ENCODE measurements around the gene PRKN.

The PRKN gene

GRCh38 chr6:162711376-162711775 is 16.2 kb downstream of the PRKN start:
- no peak for DNase-seq (ENCODE audit: low read depth in 1 of 2, low spot score in 1 of 2)

DNA sequence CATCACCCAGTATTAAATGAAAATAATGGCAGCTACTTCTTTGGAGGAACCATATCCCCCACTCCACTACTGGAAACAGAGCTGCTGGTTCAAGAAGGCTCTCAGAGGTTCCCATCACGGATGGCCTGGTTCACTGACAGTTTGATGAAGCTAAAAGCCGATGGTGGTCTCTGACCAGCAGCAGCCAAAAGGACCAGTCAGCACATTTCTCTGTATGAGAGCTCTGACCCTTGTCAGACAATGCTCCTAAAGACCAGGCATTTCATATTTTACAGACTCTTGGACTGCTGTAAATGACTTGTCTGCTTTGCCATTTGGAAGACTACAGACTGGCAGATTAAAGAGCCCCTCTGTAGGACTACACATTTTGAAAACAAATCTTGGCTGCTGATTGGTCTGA is 16.6 kb downstream of the PRKN start:
- DNase-seq (ENCODE audit: low read depth in 1 of 2, low spot score in 1 of 2) = no peak

DNA sequence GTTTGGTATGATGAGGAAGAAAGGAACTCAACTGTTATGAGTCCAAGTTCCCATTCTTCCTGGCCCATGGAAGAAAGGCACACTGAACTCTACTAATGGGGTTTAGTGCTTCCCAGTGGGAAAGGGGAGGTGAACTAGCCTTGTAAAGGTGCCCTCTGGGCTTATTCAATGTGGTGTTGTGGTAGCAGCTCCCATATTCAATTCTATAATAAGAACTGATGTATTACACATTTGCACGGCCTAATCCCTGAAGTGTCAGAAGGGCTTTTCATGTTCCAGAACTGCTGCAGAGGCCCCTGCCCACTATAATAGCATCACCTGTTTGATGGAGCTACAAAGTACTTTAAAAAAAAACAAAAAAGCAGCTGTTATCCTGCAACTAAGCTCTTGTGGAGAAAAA is 17.1 kb downstream of the PRKN start:
- DNase-seq (ENCODE audit: low read depth in 1 of 2, low spot score in 1 of 2) = no peak

DNA sequence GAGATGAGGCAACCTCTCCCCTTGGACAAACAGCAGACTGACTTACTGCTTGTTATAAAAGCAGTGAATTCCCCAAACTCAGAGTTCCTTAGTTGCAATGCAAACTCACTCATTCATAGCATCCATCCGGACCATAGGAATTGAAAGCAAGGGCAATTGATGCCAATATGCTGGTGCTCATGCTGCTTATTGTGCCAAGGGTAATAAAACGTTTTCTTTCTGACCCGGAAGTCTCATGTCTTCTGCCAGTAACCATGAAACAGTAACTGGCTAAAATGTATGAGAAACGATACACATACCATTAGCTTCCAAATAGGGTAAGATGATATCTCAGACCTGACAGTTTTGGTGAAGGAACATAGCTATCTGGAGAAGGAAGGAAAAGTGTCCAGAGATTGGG is 18.1 kb downstream of the PRKN start:
- no peak for DNase-seq (ENCODE audit: low read depth in 1 of 2, low spot score in 1 of 2)

DNA sequence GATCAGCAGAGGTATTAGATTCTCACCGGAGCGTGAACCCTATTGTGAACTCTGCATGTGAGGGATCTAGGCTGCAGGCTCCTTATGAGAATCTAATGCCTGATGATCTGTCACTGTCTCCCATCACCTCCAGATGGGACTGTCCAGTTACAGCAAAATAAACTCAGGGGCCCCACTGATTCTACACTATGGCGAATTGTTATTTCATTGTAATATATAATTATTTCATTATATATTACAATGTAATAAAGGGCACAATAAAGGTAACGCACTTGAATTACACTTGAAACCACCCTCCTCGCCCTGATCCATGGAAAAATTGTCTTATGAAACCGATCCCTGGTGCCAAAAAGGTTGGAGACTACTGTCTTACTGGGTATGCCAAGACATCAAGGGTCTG is 18.6 kb downstream of the PRKN start:
- no peak for DNase-seq (ENCODE audit: low read depth in 1 of 2, low spot score in 1 of 2)

DNA sequence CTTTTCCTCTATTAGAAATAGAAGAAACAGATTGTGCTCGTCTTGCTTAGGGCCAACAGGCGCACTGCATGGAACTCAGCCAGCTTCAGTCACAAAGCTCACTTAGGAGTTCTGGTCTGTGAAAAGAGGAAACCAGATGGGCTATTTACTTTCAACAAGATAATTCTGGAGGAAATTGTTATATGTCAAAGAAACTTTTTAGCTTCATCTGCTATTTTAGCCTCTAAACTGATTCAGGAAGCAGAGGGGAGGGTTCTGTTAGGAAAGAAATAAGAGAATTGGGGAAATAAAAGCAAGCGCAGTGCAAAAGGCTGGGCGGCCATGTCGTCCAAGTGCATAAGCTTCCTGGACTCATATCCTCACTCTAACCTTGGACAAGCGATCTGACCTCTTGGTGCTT is 21.3 kb downstream of the PRKN start:
- no peak for DNase-seq (ENCODE audit: low read depth in 1 of 2, low spot score in 1 of 2)

- no peak for DNase-seq (ENCODE audit: low read depth in 1 of 2, low spot score in 1 of 2)
Measured at GRCh38 chr6:162705736-162706135, 21.8 kb downstream of the PRKN start.

DNA sequence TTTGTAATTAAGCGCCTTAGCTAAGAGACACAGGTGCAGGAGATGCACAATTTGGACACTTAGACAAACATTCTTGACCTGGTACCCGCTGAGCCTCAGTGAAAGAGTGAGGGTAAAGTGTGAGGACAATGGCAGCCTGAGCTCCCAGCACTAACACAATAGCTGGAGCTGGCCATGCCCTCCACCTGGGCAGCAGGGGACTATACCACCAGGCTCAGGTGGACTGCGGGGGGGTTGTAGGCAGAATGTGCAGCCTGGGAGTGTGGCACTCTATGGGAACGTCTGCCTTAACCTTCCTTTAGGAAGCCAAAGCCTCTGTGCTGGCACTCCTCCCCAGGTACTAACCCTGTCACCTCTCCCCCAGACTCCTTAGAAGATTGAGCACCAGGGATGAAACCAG is 23.6 kb downstream of the PRKN start:
- DNase-seq (ENCODE audit: low read depth in 1 of 2, low spot score in 1 of 2) = no peak

DNA sequence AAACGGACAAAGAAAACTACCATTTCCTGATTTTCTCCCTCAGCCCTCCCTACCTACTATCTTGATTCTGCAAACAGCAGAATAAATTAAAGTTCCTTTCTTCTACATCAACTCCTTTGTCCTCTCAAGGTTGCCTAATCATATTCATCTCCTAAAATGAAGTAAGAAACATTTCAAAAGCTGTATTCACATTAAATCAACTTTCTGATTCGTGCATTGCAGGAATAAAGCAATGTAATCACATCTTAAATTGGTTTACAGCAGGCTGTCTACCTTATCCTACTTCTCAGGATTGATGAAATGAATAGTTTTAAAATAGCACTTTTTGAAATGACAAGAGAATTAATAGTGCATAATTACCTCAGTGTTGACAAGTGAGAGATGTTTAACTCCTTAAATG is 25.1 kb downstream of the PRKN start:
- no peak for DNase-seq (ENCODE audit: low read depth in 1 of 2, low spot score in 1 of 2)

DNA sequence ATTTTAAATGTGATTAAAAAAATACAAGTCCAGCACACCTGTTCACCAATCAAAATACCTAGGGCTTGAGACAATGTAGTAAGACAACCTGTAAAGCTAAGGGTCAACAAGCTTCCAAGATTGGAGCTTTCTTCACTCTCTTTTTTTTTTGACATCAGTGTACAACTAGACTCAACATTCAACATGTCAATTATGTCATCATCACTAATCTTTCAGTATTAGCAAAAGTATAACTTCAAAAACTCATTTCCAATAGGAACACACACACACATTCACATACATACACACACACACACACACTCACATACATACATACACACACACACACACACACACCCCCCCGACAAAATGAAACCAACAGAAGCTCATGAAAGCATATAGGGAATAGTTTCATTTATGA is 26.0 kb downstream of the PRKN start:
- no peak for DNase-seq (ENCODE audit: low read depth in 1 of 2, low spot score in 1 of 2)

DNA sequence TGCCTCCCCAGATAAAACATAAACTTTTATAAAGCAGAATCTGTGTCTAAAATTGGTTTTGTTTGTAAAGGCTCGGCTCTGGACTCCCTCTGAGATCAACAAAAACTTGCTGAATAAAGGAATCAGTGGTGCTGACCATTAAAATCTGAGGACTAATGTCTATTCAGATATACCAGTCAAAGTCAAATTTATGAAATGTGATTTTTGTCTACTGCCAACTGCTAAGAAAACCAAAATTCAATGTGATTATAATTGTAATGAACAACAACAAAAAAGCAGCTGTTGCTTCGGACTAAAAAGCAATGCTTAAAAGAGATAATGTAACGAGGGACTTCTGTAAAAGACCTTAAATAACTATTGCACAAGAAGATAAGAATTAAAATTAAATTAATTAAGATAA is 26.6 kb downstream of the PRKN start:
- no peak for DNase-seq (ENCODE audit: low read depth in 1 of 2, low spot score in 1 of 2)

GRCh38 chr6:162699961-162700360 is 27.6 kb downstream of the PRKN start:
- no peak for DNase-seq (ENCODE audit: low read depth in 1 of 2, low spot score in 1 of 2)

- DNase-seq (ENCODE audit: low read depth in 1 of 2, low spot score in 1 of 2) = no peak
Measured at GRCh38 chr6:162698440-162698839, 29.1 kb downstream of the PRKN start.

DNA sequence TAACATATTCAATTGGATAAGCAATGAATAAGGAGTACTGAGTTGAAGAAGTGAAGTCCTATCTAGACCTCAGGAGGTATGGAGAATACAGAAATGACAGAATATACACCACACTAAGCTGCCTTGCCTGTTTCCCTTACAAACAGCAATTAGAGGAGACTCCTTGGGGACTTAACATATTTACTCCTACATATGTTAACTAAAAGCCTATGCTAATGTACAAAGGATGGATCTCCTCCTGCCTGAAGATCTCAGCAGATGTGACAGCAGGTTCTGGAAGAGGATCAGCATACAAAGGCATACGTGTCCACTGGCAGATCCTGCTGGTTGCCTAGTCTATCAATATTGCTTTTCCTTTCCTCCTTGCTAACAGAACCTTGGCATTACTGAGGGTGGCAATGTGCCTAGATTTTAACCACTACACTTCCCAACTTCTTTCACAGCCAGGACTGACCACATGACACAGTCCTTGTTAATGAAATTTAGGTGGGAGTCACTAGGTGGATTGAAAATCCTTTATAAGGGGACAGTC is 29.6 kb downstream of the PRKN start:
- no peak for DNase-seq (ENCODE audit: low read depth in 1 of 2, low spot score in 1 of 2)

DNA sequence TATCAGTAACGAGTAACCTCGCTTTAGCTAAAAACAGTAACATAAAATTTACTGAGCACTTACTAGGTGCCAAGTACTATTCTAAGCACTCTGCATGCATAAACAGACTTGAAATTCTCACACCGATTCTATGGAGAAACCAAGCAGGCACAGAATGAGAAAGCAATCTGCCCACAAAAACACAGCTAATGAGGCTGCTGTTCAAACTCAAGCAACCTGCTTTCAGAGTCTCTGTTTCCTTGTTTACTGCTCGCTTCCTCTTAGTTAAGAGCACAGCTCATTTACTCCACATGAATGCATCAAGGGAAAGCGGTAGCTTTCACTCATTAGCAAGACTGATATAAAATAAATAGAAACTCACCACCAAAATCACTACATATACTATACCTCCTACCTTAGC is 37.4 kb downstream of the PRKN start:
- no peak for DNase-seq (ENCODE audit: low read depth in 1 of 2, low spot score in 1 of 2)

- DNase-seq (ENCODE audit: low read depth in 1 of 2, low spot score in 1 of 2) = no peak
Measured at GRCh38 chr6:162688751-162689345, 38.7 kb downstream of the PRKN start.

DNA sequence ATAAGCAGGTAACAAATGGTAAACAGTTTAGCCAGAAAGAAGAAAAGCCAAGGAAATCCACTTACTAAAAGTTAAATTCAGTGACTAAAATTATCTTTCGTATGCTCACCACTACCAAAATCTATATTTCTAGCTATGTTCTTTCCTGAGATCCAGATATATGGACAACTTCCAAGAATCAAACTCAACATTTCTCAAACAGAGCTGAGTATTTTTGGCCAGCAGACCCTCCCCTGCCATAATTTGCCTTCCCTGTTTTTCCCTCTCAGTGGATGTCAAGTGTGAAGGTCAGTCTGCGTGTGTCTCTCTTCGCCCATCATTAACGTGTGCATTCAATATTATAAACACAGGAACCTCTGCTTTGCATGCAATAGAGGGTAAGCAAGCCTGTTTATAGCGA is 42.0 kb downstream of the PRKN start:
- DNase-seq (ENCODE audit: low read depth in 1 of 2, low spot score in 1 of 2) = no peak

GRCh38 chr6:162684961-162685360 is 42.6 kb downstream of the PRKN start:
- DNase-seq (ENCODE audit: low read depth in 1 of 2, low spot score in 1 of 2) = no peak

GRCh38 chr6:162684052-162684451 is 43.5 kb downstream of the PRKN start:
- DNase-seq (ENCODE audit: low read depth in 1 of 2, low spot score in 1 of 2) = no peak

- no peak for DNase-seq (ENCODE audit: low read depth in 1 of 2, low spot score in 1 of 2)
Measured at GRCh38 chr6:162683135-162683534, 44.4 kb downstream of the PRKN start.

- no peak for DNase-seq (ENCODE audit: low read depth in 1 of 2, low spot score in 1 of 2)
Measured at GRCh38 chr6:162681447-162681846, 46.1 kb downstream of the PRKN start.

DNA sequence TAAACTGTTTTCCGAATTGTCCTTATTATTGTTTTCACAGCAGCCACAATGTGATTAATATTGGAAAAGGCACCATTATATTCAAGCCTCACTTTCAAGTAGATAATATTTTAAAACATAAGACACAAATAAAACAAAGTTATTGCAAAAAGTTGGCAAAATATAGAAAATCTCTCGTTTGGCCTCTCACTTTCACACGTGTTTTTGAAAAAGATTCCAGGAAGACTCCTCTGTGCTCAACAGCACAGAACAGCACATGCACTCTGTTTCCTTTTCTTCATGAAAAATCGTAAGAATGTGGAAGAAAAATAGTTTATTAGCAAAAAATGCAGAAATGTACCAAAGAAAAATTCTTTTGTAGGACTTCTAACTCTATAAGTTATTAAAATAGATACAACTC is 46.7 kb downstream of the PRKN start:
- no peak for DNase-seq (ENCODE audit: low read depth in 1 of 2, low spot score in 1 of 2)

DNA sequence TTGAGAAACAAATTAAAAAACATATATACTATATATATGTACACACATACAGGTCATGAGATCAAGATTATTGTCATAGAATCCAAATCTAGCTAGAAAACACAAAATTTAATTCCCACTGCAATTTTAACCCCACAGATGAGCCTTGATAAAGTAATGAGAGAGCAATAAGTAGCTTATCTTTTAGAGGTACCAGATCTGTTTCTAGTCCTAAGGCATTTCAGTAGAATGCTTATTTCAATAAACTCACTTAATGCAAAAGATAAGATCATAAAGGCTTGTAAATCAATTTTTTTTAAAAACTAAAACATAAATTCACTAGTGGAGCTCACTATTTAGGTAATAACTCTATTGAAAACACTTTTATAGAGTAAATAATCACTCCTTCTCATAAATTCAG is 47.2 kb downstream of the PRKN start:
- DNase-seq (ENCODE audit: low read depth in 1 of 2, low spot score in 1 of 2) = no peak

DNA sequence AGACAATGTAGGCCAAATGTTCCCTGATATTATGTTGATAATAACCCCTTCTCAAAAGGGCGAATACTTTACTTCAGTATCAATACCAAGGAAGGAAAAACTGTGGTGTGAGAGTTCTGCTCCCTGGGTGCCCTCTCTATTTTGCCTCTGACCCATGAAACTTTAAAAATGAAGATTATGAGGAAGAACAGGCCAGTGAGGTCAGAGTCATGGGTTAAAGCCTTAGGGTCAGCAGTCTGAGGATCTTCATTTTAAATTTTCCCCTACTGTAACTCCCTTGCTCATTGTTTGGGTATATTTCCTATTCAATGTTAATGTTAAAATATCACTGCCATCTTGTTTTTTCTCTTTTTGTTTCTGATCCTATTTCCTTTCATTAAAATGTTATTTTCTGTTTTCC is 47.9 kb downstream of the PRKN start:
- no peak for DNase-seq (ENCODE audit: low read depth in 1 of 2, low spot score in 1 of 2)

Measured in activated T-helper 1 cell treated with anti-CD3 and anti-CD28 coated beads, Interleukin-2, amount 50 U/mL, for 16 hours (primary cell).